Right lobe of liver (tissue), 4 donors: ENCODE data around the gene MPPED1.

Source experiments
- CTCF ChIP-seq, 4 donors: fragments of 200-600 bp in 3 of 4; fragments of 450-650 bp in 1 of 4; IDR thresholded peaks; one replicate each; pipeline versions ENCODE4 v1.5.1 to v1.8.0; 2016 to 2022; ENCODE audit warnings: antibody characterized with exemption in 4 of 4, mild to moderate bottlenecking in 2 of 4
- POLR2A ChIP-seq: fragments of 450-650 bp; IDR thresholded peaks from one replicate; pipeline ENCODE4 v1.6.1; 2017; ENCODE audit warnings: antibody characterized with exemption, mild to moderate bottlenecking
- donor health status: DM: no; HTN: no; CAD: no.
- donor health status: DM: no; HTN: no; CAD: no.
- donor health status: DM: no; HTN: yes; CAD: no.

- TF ChIP-seq POLR2A (no peak), CTCF (IDR thresholded peaks at IDR 0.05) (no peak)
Observed at GRCh38 chr22:43508489-43508888, 96.7 kb downstream of the MPPED1 start.
